ENCODE data around the gene MMP25.

- TF ChIP-seq, protein P1, sequence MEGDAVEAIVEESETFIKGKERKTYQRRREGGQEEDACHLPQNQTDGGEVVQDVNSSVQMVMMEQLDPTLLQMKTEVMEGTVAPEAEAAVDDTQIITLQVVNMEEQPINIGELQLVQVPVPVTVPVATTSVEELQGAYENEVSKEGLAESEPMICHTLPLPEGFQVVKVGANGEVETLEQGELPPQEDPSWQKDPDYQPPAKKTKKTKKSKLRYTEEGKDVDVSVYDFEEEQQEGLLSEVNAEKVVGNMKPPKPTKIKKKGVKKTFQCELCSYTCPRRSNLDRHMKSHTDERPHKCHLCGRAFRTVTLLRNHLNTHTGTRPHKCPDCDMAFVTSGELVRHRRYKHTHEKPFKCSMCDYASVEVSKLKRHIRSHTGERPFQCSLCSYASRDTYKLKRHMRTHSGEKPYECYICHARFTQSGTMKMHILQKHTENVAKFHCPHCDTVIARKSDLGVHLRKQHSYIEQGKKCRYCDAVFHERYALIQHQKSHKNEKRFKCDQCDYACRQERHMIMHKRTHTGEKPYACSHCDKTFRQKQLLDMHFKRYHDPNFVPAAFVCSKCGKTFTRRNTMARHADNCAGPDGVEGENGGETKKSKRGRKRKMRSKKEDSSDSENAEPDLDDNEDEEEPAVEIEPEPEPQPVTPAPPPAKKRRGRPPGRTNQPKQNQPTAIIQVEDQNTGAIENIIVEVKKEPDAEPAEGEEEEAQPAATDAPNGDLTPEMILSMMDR (IDR thresholded peaks at IDR 0.05) = peak in 1 of 6 experiments; percentile 4
- peak in 1 of 2 donors; percentile 37 for TF ChIP-seq POLR2A (IDR thresholded peaks at IDR 0.05)
Observed at GRCh38 chr16:3012828-3013420, 33.4 kb upstream of the MMP25 start, which contains the start of gene CLDN9.

Data from Peyer's patch (tissue), 4 donors.